ENCODE data around the gene MUS81.

MUS81 gene

DNA sequence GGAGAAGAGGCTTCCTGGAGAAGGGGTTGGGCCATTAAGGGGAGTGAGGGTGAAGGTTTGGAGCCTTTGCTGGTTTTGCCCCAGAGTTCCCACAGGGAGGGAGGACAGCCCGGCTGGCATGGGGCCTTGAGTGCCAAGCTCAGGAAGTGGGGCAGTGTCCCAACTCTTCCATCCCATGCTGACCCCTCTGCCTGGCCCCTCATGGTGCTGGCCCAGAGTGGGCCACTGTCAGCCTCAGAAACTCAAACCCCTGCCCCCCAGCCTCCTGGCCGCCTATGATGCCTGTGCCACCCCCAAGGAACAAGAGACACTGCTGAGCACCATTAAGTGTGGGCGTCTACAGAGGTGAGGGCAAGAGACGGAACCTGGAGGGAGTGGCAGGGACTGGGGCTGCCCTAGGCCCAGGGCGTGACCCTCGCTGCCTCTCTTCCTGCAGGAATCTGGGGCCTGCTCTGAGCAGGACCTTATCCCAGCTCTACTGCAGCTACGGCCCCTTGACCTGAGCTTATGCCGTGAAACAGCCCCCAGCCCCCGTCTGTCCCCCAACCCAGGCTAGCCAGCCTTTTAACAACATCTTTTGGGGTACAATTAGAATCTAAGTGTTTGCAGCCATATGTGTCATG lies 5.4 kb downstream of the MUS81 start:
- no peak overlapping the region for H3K9ac ChIP-seq (ENCODE audit: low read length)
- no peaks in the 10 kb centered on the region for H3K36me3 ChIP-seq (ENCODE audit: low read length)
- no peak overlapping the region for H3K27ac ChIP-seq (ENCODE audit: low read depth, low read length)
- H3F3A ChIP-seq (ENCODE audit: insufficient read depth): no peaks in the 10 kb centered on the region
- no peaks in the 10 kb centered on the region for H3K27me3 ChIP-seq (ENCODE audit: low read length)
- no peak overlapping the region for H3K4me3 ChIP-seq (ENCODE audit: insufficient read depth, low read length, poor library complexity, severe bottlenecking)
- no peak overlapping the region for H3K4me2 ChIP-seq (ENCODE audit: low read depth, low read length, poor library complexity, severe bottlenecking)
- H3K79me2 ChIP-seq (ENCODE audit: insufficient read depth, low read length): peaks cover 17% of the 10 kb centered on the region
- no peak overlapping the region for H2AFZ ChIP-seq (ENCODE audit: low read depth, low read length, severe bottlenecking)
- no peaks in the 10 kb centered on the region for H3K9me2 ChIP-seq (replicated peaks; ENCODE audit: insufficient read depth, low read length)
- H4K20me1 ChIP-seq (ENCODE audit: low read depth, low read length): no peaks in the 10 kb centered on the region
- TF ChIP-seq CTCF (IDR thresholded peaks at IDR 0.05; ENCODE audit: insufficient read depth, low read length, poor library complexity, severe bottlenecking): no peak
- no peak for TF ChIP-seq EZH2phosphoT487 (conservative IDR thresholded peaks at IDR 0.05; ENCODE audit: low read length)
- no peaks in the 10 kb centered on the region for H3K9me3 ChIP-seq (ENCODE audit: insufficient read depth, low read length)

DNA sequence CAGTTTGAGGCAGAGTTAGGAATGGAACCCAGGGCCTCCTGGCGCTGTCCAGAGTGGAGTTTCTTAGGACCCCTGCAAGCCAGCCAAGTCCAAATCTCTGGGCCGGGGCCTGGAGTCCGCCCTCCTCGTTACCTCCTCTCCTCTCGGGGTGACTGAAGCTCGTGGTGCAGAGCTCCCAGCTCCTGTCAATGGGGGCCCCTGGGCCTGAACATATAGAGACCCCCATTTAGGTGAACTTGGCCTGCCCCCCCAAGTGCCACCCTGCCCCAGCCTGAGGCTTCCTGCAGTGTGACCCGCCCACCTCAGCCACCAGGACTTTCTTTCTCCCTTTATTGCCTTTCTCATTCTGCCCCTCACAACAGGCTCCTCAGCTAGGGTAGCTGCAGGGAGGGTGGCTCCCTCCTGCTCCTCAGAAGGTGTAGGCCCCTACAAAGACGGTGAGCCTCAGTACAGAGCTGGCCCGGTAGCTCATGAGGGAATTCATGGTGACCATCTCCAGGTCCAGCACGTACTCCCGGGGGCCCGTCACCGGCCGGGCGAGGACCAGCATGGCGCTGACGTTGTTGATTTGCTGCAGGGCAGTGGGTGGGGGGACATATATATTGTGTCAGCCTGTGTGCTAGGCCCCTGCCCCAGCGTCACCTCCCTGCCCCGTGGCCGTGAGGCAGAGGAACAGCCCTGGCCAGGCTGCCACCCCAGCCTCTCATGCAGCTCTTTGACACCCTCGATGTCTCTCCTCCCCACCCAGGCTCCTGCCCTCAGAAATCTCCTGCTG lies 6.5 kb downstream of the MUS81 start:
- Histone ChIP-seq H4K20me1 (ENCODE audit: low read depth, low read length) (no peaks in the 10 kb centered on the region), H2AFZ (ENCODE audit: low read depth, low read length, severe bottlenecking) (no peak overlapping the region), H3K9me3 (ENCODE audit: insufficient read depth, low read length) (no peaks in the 10 kb centered on the region), H3K4me3 (ENCODE audit: insufficient read depth, low read length, poor library complexity, severe bottlenecking) (no peak overlapping the region), H3K27me3 (ENCODE audit: low read length) (no peaks in the 10 kb centered on the region), H3K79me2 (ENCODE audit: insufficient read depth, low read length) (peaks cover 6% of the 10 kb centered on the region), H3K36me3 (ENCODE audit: low read length) (no peaks in the 10 kb centered on the region), H3K9me2 (replicated peaks; ENCODE audit: insufficient read depth, low read length) (no peaks in the 10 kb centered on the region), H3F3A (ENCODE audit: insufficient read depth) (no peaks in the 10 kb centered on the region), H3K27ac (ENCODE audit: low read depth, low read length) (no peak overlapping the region), H3K4me2 (ENCODE audit: low read depth, low read length, poor library complexity, severe bottlenecking) (no peak overlapping the region), H3K9ac (ENCODE audit: low read length) (no peak overlapping the region)
- no peak for TF ChIP-seq EZH2phosphoT487 (conservative IDR thresholded peaks at IDR 0.05; ENCODE audit: low read length)
- no peak for TF ChIP-seq CTCF (IDR thresholded peaks at IDR 0.05; ENCODE audit: insufficient read depth, low read length, poor library complexity, severe bottlenecking)

DNA sequence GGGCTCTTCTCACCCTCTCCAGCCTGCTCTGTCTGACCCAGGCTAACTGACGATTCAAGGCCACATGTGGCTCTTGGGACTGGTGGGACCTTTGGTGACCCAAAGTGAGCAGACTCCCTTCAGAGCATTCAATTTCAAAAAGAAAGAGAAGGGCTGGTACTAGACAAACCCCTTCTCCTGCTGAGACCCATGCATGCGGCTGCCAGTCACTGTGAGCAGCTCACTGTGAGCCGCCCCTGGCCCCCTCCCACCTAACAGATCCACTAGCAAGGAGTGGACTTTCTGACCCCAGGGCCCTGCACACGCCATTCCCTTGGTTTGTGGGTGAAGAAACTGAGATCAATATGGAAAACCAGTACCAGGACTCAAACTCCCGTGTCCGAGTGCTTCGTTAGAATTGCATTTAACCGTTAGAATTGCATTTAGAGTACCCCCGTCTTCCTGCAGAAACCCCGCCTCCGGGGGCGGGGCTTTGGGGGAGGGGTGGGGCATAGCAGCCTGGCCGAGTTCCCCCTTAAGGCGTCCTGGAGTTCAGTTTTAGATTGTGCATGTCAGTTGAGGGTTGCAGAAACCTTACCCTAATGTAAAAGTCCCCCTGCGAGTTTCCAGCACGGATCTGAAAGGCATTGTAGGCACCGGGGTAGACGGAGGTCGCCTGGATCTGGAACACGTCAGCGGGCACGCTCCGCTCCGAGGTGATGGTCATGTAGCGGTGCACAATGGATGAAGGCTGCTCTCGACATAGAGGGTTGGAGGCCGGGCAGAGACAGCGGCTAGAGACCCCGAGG lies 7.2 kb downstream of the MUS81 start:
- no peaks in the 10 kb centered on the region for H3K36me3 ChIP-seq (ENCODE audit: low read length)
- H3K4me3 ChIP-seq (ENCODE audit: insufficient read depth, low read length, poor library complexity, severe bottlenecking): no peak overlapping the region
- H2AFZ ChIP-seq (ENCODE audit: low read depth, low read length, severe bottlenecking): no peak overlapping the region
- H3K4me2 ChIP-seq (ENCODE audit: low read depth, low read length, poor library complexity, severe bottlenecking): no peak overlapping the region
- H3K27me3 ChIP-seq (ENCODE audit: low read length): no peaks in the 10 kb centered on the region
- H3K79me2 ChIP-seq (ENCODE audit: insufficient read depth, low read length): no peaks in the 10 kb centered on the region
- no peaks in the 10 kb centered on the region for H4K20me1 ChIP-seq (ENCODE audit: low read depth, low read length)
- no peak overlapping the region for H3K9ac ChIP-seq (ENCODE audit: low read length)
- TF ChIP-seq EZH2phosphoT487 (conservative IDR thresholded peaks at IDR 0.05; ENCODE audit: low read length) (no peak), CTCF (IDR thresholded peaks at IDR 0.05; ENCODE audit: insufficient read depth, low read length, poor library complexity, severe bottlenecking) (no peak)
- H3K27ac ChIP-seq (ENCODE audit: low read depth, low read length): no peak overlapping the region
- no peaks in the 10 kb centered on the region for H3K9me3 ChIP-seq (ENCODE audit: insufficient read depth, low read length)
- no peaks in the 10 kb centered on the region for H3F3A ChIP-seq (ENCODE audit: insufficient read depth)
- H3K9me2 ChIP-seq (replicated peaks; ENCODE audit: insufficient read depth, low read length): no peaks in the 10 kb centered on the region
